ENCODE results near the gene HOXC5.

GRCh38 chr12:54019924-54020590, 12.8 kb upstream of the HOXC5 start:
- no peak for TF ChIP-seq CTCF (IDR thresholded peaks at IDR 0.05)
- TF ChIP-seq POLR2A (IDR thresholded peaks at IDR 0.05) = no peak
